ENCODE data around the gene RILP. TPM values are rescaled to one million over a fixed set of nuclear protein-coding genes. Genes with fewer than 3 reads are reported as not detected.

The RILP gene
- total RNA-seq, 2 experiments from 2014 or later, result 5.8 to 6.2 TPM

GRCh38 chr17:1647802-1648171 lies 1.9 kb downstream of the RILP start:
- intact Hi-C loops (cut with micrococcal nuclease), result loop anchor here (2.0 to 10.0 kb wide), 3 partner anchors 37 to 387 kb away; partner anchors contain the start of genes DPH1 and PRPF8
- Mint-ChIP-seq H3K27me3 (no peaks in the 10 kb centered on the region), H3K9me3 (no peaks in the 10 kb centered on the region), H3K27ac (no peak overlapping the region), H3K4me1 (ENCODE audit: low read depth) (peaks cover 29% of the 10 kb centered on the region), H3K4me3 (no peak overlapping the region), H3K36me3 (peaks cover 14% of the 10 kb centered on the region)
- ChIA-PET CTCF (interaction anchor here (0.9 to 2.9 kb wide), 12 partner anchors 11 to 223 kb away, joined by 3 to 31 read pairs (median 4); partner anchors contain the start of genes INPP5K, RPA1, SLC43A2 and SMYD4), POLR2A (interaction anchor here (0.8 to 2.0 kb wide), 2 partner anchors 36 to 69 kb away, joined by 3 to 9 read pairs; no protein-coding TSS in a partner anchor)
- no peak for DNase-seq

GRCh38 chr17:1646199-1646875 lies 3.3 kb downstream of the RILP start:
- intact Hi-C loops (cut with micrococcal nuclease), result loop anchor here (10.0 kb wide), 1 partner anchor 388 kb away; the partner anchor contains the start of gene DPH1
- no peak for DNase-seq
- Mint-ChIP-seq H3K36me3 (peaks cover 6% of the 10 kb centered on the region), H3K9me3 (no peaks in the 10 kb centered on the region), H3K4me3 (no peak overlapping the region), H3K27me3 (no peaks in the 10 kb centered on the region), H3K4me1 (ENCODE audit: low read depth) (peaks cover 29% of the 10 kb centered on the region), H3K27ac (no peak overlapping the region)
- CTCF ChIA-PET, result interaction anchor here (0.7 to 2.8 kb wide), 4 partner anchors 17 to 219 kb away, joined by 3 to 12 read pairs (median 3); partner anchors contain the start of gene SLC43A2
- POLR2A ChIA-PET, result no interaction called here

DNA sequence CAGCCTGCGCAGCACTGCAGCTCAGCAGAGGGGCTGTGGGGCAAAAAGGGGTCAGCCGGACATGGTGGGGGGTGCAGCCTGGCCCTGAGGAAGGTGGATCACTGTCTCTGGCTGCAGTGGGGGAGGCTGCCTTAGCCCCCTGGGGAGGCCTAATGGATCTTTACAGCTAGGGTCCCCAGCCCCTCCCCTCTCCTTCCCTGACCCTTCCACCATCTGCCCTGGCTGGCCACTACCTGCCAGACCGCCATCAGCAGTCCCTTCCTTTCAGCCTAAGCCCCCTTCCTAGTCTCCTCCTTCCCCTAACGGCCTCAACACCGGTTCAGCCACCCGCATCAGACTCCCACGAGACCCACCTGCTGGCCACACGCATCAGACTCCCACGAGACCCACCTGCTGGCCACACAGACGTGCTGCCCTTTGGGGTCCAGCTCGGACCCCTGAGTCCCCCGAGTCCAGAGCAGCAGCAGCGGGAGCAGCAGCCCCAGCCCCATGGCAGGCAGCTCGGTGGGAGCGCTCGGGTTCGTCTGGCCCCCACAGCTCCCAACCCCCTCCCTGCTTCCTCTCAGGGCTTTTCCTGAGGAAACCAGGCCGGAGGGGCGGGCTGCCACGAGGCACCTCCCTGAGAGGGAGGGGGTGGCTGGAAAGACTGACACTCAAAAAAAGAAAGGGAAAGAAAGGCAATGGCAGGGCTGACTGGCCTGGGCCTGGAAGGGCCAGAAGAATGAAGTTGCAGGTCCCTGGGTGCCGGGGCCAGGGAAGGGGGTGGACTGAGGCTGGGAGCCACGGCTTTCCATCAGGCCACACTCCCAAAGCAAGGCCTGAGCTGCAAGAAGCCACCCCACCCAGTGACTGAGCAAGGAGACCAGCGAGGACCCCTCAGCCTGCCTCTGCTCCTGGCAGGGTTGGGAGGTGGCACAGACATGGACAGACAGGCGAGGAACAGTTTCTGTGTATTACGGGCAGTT lies 4.2 kb downstream of the RILP start, which contains the start of gene SCARF1:
Gene SCARF1, minus strand, starts transcription at position 526 of the 965 bp plus-strand sequence. Its CDS starts 35 bp downstream, at position 491.
- DNase-seq, result no peak
- H3K4me1 Mint-ChIP-seq (ENCODE audit: low read depth), result peaks cover 29% of the 10 kb centered on the region
- peak within 1 kb of the TSS; percentile 73 for H3K4me3 Mint-ChIP-seq
- no peaks in the 10 kb centered on the region for H3K9me3 Mint-ChIP-seq
- POLR2A ChIA-PET, result interaction anchor here (0.9 kb wide), 1 partner anchor 38 kb away, joined by 3 read pairs; no protein-coding TSS in a partner anchor
- no peaks in the 10 kb centered on the region for H3K27me3 Mint-ChIP-seq
- CTCF ChIA-PET, result interaction anchor here (0.7 to 2.8 kb wide), 4 partner anchors 16 to 220 kb away, joined by 3 to 12 read pairs (median 4); partner anchors contain the start of gene SLC43A2
- H3K36me3 Mint-ChIP-seq, result no peaks in the 10 kb centered on the region
- peak within 1 kb of the TSS; percentile 83 for H3K27ac Mint-ChIP-seq
- intact Hi-C loops (cut with micrococcal nuclease), result loop anchor here (10.0 kb wide), 1 partner anchor 389 kb away; the partner anchor contains the start of gene DPH1

DNA sequence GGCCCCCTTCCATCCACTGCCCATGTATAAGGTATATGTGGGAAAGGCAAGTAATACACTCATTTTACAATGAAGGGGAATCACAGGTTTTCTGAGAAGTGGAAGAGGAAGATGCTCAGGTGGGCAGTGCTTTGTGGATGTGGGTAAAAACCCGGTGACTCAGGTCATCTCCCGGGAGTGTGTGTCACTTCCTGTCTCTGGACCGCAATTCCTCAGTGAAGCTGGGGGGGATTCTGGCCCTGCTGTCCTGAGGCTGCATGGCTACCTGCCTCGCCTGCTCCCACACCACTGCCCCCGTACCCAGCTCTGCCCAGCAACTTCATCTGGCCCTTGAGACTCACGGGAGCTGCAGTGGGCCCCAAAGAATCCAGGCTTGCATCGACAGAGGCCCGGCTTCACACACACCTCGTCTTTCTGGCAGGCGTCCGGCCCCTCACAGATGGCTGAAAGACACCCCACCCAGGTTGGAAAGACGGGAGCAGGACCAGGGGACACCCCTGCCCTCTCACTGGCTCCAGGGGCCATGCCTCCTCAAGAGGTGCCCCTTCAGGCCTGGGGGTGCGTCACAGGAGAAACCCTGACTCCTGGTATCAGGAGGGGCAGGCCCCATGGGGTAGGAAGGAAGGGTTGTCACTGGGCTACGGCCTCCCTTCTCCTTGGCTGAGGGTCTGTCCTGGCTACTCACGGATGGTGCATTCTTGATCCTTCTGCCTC lies 5.0 kb downstream of the RILP start:
- H3K9me3 Mint-ChIP-seq, result no peaks in the 10 kb centered on the region
- H3K27me3 Mint-ChIP-seq, result no peaks in the 10 kb centered on the region
- no peaks in the 10 kb centered on the region for H3K36me3 Mint-ChIP-seq
- ChIA-PET POLR2A (interaction anchor here (0.9 to 1.1 kb wide), 2 partner anchors 39 to 72 kb away, joined by 3 read pairs; no protein-coding TSS in a partner anchor), CTCF (interaction anchor here (0.8 to 2.8 kb wide), 4 partner anchors 13 to 70 kb away, joined by 4 to 12 read pairs (median 6); partner anchors contain the start of gene SLC43A2)
- peaks cover 24% of the 10 kb centered on the region for H3K4me1 Mint-ChIP-seq (ENCODE audit: low read depth)
- peak overlapping the region; percentile 83 for H3K27ac Mint-ChIP-seq
- peak; percentile 78 for DNase-seq
- H3K4me3 Mint-ChIP-seq, result peak overlapping the region; percentile 73
- intact Hi-C loops (cut with micrococcal nuclease), result loop anchor here (10.0 kb wide), 1 partner anchor 390 kb away; the partner anchor contains the start of gene DPH1

DNA sequence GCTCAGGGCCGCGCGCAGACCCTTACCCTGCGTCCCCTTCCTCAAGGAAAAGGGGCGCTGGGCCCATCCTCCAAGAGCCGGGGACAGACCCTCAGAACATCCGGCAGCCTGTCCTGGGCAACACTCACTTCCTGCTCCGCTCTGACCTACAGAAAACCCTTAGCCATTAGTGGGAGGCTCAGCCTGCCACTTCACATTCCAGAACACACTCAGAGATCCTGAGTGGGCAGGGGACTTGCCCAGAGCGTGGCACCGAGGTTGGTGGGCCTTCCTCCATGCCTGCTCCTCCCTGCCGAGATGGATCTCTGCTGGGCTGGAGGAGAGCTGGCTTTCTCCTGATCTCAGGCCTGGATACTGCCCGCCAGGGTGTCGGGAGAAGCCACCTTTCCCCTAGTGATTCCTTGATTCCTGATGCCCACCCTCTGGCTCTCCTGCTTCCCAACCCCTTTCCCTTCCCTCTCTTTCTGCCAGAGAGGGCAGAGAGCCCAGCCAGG lies 5.6 kb downstream of the RILP start:
- H3K9me3 Mint-ChIP-seq, result no peaks in the 10 kb centered on the region
- DNase-seq, result peak; percentile 29
- CTCF ChIA-PET, result interaction anchor here (1.1 to 2.8 kb wide), 3 partner anchors 12 to 70 kb away, joined by 4 to 12 read pairs (median 6); partner anchors contain the start of gene SLC43A2
- H3K4me3 Mint-ChIP-seq, result peak overlapping the region; percentile 73
- POLR2A ChIA-PET, result interaction anchor here (0.8 to 1.1 kb wide), 2 partner anchors 17 to 73 kb away, joined by 3 to 4 read pairs; no protein-coding TSS in a partner anchor
- H3K27ac Mint-ChIP-seq, result peak overlapping the region; percentile 83
- H3K27me3 Mint-ChIP-seq, result no peaks in the 10 kb centered on the region
- H3K4me1 Mint-ChIP-seq (ENCODE audit: low read depth), result peaks cover 24% of the 10 kb centered on the region
- intact Hi-C loops (cut with micrococcal nuclease), result loop anchor here (10.0 kb wide), 1 partner anchor 391 kb away; the partner anchor contains the start of gene DPH1
- no peaks in the 10 kb centered on the region for H3K36me3 Mint-ChIP-seq

GRCh38 chr17:1643293-1643998 lies 6.2 kb downstream of the RILP start:
- POLR2A ChIA-PET, result interaction anchor here (0.8 to 1.1 kb wide), 2 partner anchors 17 to 73 kb away, joined by 3 to 4 read pairs; no protein-coding TSS in a partner anchor
- Mint-ChIP-seq H3K4me1 (ENCODE audit: low read depth) (peaks cover 24% of the 10 kb centered on the region), H3K27me3 (no peaks in the 10 kb centered on the region), H3K36me3 (no peaks in the 10 kb centered on the region), H3K4me3 (no peak overlapping the region), H3K27ac (no peak overlapping the region), H3K9me3 (no peaks in the 10 kb centered on the region)
- peak; percentile 70 for DNase-seq
- CTCF ChIA-PET, result interaction anchor here (1.1 to 1.3 kb wide), 2 partner anchors 12 to 69 kb away, joined by 4 to 6 read pairs; no protein-coding TSS in a partner anchor
- intact Hi-C loops (cut with micrococcal nuclease), result loop anchor here (10.0 kb wide), 1 partner anchor 391 kb away; the partner anchor contains the start of gene DPH1

GRCh38 chr17:1641065-1641403 lies 8.6 kb downstream of the RILP start:
- H3K27ac Mint-ChIP-seq, result no peak overlapping the region
- CTCF ChIA-PET, result interaction anchor here (1.4 kb wide), 1 partner anchor 67 kb away, joined by 4 read pairs; no protein-coding TSS in a partner anchor
- H3K27me3 Mint-ChIP-seq, result no peaks in the 10 kb centered on the region

GRCh38 chr17:1640329-1641064 lies 9.2 kb downstream of the RILP start:
- intact Hi-C loops (cut with micrococcal nuclease), result loop anchor here (10.0 kb wide), 1 partner anchor 394 kb away; the partner anchor contains the start of gene DPH1
- DNase-seq, result no peak
- Mint-ChIP-seq H3K36me3 (no peaks in the 10 kb centered on the region), H3K27ac (no peak overlapping the region), H3K4me3 (no peak overlapping the region), H3K4me1 (ENCODE audit: low read depth) (peaks cover 16% of the 10 kb centered on the region), H3K9me3 (no peaks in the 10 kb centered on the region), H3K27me3 (no peaks in the 10 kb centered on the region)
- ChIA-PET POLR2A (no interaction called here), CTCF (interaction anchor here (1.4 to 2.7 kb wide), 2 partner anchors 11 to 66 kb away, joined by 4 to 19 read pairs; no protein-coding TSS in a partner anchor)

More at GRCh38 chr17:1641065-1641403, 8.6 kb downstream of the RILP start:
- Mint-ChIP-seq H3K36me3 (no peaks in the 10 kb centered on the region), H3K4me3 (no peak overlapping the region), H3K9me3 (no peaks in the 10 kb centered on the region), H3K4me1 (ENCODE audit: low read depth) (peaks cover 18% of the 10 kb centered on the region)
- intact Hi-C loops (cut with micrococcal nuclease), result loop anchor here (10.0 kb wide), 1 partner anchor 394 kb away; the partner anchor contains the start of gene DPH1
- POLR2A ChIA-PET, result no interaction called here
- no peak for DNase-seq

- H3K4me1 Mint-ChIP-seq (ENCODE audit: low read depth), result peaks cover 8% of the 10 kb centered on the region
- no peak for DNase-seq
- H3K36me3 Mint-ChIP-seq, result no peaks in the 10 kb centered on the region
- no peak overlapping the region for H3K27ac Mint-ChIP-seq
- H3K4me3 Mint-ChIP-seq, result no peak overlapping the region
- ChIA-PET POLR2A (no interaction called here), CTCF (interaction anchor here (2.7 kb wide), 1 partner anchor 10 kb away, joined by 19 read pairs; no protein-coding TSS in a partner anchor)
- no peaks in the 10 kb centered on the region for H3K9me3 Mint-ChIP-seq
- intact Hi-C loops (cut with micrococcal nuclease), result loop anchor here (10.0 kb wide), 1 partner anchor 395 kb away; the partner anchor contains the start of gene DPH1
- H3K27me3 Mint-ChIP-seq, result no peaks in the 10 kb centered on the region
Measured at GRCh38 chr17:1639549-1640180, 10.0 kb downstream of the RILP start.

All from activated CD4-positive, alpha-beta memory T cell treated with anti-CD3 and anti-CD28 coated beads for 36 hours (primary cell).